NCI-H446 treated with DMSO at 0.1 percent for 48 hours (cell line): ENCODE measurements around the gene CCDC34.
A peak's percentile ranks its signal among the peaks of the same experiment; 100 is the strongest.
"Not testable (repeated sequence)": the region's sequence is repeated elsewhere in the genome, so short reads cannot be mapped to it uniquely, and the experiment has no call there.

Experiments
- DNase-seq: peaks from one replicate; lab custom pipeline; 2025; lab: John Stamatoyannopoulos, UW

The CCDC34 gene

DNA sequence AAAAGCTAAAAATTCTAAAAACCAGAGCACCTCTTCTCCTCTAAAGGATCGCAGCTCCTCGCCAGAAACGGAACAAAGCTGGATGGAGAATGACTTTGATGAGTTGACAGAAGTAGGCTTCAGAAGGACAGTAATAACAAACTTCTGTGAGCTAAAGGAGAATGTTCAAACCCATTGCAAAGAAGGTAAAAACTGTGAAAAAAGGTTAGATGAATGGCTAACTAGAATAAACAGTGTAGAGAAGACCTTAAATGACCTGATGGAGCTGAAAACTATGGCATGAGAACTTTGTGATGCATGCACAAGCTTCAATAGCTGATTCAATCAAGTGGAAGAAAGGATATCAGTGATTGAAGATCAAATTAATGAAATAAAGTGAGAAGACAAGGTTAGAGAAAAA, 40.8 kb downstream of the CCDC34 start:
- DNase-seq, result not testable (repeated sequence)

DNA sequence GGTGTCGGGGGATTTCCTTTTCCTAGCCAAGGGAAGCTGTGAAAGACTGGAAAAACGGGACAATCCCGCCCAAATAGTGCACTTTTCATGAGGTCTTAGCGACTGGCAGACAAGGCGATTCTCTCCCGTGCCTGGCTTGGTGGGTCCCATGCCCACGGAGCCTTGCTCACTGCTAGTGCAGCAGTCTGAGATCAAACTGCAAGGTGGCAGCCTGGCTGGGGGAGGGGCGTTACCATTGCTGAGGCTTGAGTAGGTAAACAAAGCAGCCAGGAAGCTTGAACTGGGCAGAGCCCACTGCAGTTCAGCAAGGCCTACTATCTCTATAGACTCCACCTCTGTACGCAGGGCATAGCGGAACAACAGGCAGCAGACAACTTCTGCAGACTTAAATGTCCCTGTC, 41.7 kb downstream of the CCDC34 start:
- DNase-seq, result not testable (repeated sequence)

DNA sequence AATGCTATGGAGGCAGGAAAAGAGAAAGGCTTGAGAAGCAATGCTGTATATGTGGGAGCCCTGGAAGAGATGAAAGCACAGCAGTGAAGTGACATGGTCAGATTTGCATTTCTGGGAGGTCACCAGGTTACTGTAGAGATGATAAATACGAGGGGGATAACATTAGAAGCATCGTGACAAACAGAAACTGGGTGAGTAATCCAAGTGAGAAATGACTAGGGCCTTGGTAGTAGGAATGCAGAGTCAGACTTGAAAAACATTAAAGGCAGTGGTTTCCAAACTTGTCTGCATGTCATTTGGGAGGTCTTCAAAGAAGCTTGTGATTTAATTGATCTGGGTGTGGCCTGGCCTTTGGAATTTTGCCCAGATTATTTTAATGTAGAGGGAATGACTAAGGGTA, 43.9 kb downstream of the CCDC34 start:
- DNase-seq, result no peak

DNA sequence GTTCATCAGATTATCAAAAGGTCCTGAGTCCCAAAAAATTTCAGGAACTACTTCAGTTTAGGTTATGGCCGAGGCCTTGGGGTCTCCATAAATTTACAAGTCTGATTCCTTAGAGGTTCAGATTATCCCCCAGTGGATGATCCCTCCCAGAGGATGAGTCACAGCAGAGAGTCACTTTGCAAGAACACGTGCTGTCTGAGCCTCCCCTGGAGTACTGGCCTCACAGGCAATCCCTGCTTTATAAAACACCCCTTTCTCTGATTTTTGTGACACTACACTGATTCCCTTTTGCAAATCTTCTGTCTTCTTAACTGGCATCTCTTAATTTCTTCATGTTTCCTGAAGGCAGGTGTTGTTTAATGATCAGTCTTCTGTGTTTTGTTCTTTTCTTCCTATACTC, 45.3 kb downstream of the CCDC34 start:
- DNase-seq, result no peak

DNA sequence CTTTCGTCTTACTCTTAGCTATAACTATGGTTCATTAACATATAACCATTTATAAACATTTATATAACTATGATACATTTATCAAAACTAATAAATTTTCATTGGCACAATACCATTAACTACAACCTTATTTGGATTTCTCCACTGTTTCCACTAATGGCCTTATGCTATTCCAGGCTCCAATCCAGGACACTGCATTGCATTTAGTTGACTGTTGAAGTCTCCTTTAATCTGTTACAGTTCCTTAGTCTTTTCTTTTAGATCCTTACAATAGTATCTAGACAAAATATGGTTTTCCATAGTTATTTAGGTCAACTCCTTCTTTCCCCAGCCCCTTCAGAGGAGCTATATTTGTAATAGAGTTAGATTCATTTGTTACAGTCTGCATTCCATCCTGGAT, 47.2 kb downstream of the CCDC34 start:
- peak; percentile 44 for DNase-seq

DNA sequence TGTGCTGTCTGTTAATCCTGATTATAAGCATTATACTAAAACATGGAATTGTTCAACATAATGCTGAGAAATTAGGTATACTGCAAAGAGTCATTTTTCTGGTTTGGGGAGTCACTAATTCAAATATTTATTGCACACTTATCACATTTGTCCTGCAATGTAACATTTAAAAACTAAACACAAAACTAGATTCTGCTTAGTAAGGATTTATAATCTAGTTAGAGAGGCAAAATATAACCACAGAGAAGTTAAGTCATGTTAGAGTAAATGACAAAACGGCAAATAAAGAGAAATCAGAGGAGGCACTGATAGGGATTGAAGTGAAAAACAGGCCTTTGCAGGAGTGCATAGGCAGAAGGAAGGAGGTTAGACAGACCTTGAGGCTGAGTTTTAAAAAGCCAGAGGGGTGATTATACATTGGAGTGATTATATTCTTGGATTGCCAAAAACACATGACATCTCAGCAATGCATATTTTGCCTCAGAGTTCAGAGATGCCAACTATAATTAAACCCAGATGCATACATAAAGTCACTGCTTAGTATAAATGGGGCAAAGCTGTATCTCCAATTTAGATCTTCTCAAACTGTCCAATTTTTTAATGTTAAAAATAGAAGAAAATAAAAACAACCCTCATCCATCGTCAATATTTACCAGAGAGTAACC, 49.7 kb downstream of the CCDC34 start:
- peak; percentile 49 for DNase-seq

DNA sequence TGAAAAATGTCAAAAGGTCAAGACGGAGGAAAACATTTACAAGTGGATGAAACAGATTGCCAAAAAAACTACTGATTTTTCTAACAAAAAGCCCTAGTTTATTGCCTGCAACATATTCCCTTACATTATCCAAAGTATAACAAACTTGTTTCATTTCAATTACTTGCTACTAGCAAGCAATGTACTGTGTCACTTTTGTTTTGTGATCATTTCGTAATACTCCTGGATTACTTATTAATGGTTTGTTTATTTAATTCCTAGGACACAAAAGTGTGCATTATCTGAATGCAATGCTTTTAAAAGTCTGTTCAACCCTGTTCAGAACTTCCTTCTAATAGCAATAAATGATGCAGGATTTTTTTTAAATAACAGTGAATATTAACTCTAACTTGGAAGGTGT, 50.9 kb downstream of the CCDC34 start:
- DNase-seq, result no peak

DNA sequence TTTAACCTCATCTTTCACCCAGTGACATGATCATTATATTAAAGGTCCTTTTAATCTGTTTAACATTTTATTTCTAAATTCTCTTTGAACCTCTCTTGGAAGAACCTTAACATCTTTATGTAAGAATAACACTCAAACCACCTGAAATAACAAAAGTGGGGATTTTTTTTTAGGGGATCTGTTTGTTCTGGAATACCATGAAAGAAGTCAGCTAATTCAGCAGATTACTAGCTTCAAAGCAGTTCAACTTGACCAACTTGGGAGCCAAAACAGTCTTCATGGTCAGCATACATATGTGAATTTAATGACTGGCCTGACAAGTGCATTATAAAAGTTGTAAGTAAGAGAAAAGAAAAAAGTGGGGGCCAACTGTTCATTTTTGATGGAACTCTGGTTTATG, 52.3 kb downstream of the CCDC34 start:
- no peak for DNase-seq

DNA sequence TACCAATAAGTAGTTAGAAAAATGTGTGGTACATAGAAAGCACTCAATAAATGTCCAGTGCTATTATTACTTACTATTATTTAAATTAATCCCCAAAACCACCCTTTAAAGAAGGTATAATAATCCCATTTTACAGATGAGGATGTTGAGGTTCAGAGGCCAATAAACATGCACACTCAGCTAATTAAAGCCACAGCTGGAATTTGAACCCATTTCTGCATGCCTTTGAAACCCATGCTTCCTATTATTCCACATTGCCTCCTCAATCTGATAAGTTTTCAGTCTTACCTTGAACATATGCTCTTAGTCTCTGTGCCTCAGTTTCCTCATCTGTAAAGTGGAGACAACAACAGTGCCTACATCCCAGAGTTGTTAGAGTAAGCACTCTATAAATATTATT, 52.8 kb downstream of the CCDC34 start:
- DNase-seq, result no peak

DNA sequence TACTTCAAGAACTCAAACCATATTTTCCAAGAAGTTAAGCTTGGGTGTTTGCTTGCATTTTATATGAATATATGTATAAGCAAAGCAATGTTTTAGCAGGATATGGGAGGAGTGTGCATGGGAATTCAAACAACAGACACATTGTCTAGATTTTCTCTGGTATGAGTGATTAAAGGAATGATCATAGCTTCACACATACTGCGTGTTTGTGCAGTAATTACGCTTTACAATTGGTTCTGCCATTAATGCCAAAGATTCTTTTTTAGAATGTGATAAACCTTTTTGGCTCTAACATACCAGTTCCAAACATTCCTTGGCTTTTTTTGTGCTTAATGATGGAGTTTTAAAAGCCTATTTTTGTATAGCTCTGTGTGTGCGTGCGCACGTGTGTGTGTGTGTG, 54.0 kb downstream of the CCDC34 start:
- DNase-seq, result no peak

DNA sequence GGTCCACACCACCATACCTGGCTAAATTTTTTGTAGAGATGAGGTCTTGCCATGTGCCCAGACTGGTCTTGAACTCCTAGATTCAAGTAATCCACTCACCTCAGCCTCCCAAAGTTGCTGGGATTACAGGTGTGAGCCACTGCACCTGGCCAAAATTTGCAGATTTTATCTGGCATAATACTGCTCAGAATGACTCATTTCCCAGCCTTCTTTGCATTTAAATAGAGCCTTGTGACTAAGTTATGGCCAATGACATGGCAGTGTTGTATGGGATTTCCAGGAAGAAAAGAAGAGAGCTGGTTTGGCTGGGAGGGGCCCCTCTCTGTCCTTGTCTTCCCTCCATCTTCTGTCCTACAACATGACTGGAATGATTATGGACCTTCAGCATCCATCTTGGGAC, 55.8 kb downstream of the CCDC34 start:
- DNase-seq, result no peak

DNA sequence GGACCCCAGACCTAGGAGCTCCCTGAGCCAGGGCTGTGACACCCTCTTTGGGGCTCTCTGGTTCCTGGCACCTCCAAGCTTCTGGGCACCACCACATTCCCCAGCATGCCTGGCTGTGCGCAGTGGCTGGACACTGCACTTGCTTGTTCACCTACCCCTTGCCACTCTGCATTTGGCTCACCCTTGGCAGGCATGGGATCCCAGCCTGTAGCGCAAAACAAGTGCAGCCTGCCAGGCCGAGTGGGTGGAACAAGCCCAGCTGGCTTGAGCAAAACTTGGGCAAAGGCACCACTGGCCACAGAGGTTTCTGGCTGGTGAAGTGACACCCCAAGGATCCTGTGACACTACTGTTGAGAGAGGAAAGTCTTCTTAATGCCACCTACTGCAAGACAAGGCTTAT, 57.3 kb downstream of the CCDC34 start:
- no peak for DNase-seq

DNA sequence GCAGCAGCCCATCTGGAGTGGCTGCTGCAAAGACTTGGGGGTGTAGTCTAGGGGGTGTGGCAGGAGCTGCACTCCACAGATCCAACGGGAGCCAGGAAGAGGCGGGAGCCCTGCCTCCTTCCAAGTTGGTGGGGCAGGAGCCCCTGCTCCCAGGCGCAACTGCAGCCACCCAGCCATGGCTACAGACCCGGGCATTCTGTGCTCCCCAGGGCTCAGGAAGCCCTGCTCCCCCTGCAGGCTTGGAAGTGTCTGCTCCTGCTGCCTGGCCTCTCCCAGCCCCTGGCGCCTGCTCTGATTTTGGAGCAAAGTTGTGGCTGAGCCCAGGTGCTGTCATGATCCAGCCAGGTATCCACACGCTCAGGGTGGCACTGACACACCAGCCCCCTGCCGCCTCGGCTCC, 58.5 kb downstream of the CCDC34 start:
- no peak for DNase-seq

DNA sequence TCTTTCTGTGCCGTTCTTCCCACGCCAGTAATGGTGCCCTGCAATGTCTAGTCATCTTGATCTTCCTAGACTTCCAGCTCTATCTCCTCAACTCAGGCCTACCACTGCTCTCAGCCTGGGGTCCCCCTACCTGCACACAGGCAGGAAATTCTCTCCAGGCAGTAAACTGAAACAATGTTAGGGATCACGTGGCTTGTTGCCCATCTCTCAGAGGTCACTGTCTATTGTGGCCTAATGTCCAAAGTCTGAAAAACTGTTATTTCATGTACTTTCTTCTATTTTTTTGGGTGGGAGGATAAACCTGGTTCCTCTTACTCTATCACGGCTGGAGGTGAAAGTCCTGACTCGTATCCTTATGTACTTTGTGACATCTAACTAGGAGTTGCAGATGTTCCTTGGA, 59.1 kb downstream of the CCDC34 start:
- DNase-seq, result no peak

DNA sequence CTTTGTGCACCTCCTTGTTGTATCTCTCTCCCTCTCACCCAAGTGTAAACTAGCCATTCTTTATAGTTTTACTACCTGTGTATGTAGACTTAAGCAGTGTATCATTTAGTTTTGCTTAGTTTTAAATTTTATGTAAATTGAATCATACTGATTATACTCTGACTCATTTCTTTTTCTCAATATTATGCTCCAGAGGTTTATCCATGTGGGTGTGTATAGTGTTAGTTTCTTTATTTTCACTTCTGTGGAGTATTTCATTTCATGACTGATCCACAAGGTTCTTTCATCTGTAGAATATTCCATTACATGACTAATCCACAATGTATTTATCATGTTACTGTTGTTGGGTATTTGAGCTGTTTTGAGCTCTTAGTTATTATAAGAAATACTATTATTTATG, 62.0 kb downstream of the CCDC34 start:
- DNase-seq, result no peak

DNA sequence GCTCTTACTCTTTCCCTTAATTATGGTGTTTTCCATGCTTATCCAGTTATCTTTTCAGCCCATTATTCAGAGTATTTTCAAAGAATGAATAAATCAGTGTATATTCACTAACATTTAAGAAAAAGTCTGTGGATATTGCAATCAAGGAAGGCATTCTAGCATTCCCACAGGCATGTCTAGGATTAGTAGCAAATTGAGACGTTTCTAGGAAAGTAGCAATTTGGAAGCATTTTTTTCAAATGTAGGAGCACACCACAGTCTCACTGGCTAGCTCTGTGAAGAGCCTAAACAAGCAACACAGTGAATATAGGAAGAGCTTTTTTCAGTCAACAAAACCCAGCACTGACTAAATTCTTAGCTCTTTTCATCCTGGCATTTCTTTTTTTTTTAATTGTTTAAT, 65.4 kb downstream of the CCDC34 start:
- DNase-seq, result no peak

DNA sequence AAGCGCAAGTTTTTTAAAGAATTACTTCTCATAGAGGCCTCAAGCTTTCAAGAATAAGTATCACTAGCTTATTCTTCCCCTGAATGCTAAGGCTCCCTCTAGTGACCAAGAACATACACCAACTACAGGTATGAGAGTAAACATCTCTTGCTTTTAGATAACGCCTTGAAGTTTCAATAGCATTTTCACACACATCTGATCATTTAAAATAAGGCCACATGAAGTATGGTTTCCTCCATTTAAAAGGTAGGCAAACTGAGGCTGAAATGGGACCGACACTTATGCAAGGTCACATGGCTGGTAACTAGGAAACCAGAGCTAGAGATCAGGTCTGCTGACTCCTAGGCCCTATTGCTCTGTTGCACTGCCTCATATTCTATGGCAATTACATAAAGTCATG, 66.5 kb downstream of the CCDC34 start:
- peak; percentile 46 for DNase-seq

DNA sequence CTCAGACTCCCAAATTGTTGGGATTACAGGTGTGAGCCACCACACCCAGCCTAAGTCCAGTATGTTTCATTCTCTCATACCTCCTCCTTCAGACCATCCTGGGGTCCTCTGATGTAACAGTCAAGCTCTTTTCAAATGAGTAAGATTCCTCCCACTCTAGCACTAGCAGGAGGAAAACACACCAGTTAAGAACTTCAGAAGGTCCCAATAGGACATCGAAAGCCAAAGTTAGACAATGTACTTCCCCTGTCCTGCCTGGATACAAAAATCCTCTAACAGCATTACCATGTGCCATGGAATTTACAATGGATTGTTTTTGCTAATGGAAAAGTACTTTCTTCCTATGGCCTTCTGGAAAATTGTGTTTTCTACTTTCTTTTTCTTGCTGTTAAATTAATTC, 67.1 kb downstream of the CCDC34 start:
- DNase-seq, result no peak

DNA sequence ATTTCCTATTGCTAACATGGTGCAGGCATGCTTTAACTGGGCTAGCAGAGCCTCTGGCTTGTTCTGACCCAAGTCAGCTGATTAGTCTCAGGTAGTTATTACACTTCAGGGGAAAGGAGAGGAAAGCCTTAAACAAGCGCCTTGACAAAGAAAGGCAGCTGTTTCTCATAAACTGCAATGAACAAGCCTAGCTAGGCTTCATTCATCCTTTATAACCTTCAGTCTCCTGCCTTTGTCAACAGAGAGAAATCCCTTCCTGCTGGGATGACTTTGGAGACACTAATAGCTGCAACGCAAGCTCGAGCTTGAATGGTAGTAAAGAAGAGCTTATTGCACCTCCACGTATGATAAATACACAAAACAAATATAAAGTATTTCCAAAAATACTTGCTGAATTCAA, 68.4 kb downstream of the CCDC34 start:
- no peak for DNase-seq

DNA sequence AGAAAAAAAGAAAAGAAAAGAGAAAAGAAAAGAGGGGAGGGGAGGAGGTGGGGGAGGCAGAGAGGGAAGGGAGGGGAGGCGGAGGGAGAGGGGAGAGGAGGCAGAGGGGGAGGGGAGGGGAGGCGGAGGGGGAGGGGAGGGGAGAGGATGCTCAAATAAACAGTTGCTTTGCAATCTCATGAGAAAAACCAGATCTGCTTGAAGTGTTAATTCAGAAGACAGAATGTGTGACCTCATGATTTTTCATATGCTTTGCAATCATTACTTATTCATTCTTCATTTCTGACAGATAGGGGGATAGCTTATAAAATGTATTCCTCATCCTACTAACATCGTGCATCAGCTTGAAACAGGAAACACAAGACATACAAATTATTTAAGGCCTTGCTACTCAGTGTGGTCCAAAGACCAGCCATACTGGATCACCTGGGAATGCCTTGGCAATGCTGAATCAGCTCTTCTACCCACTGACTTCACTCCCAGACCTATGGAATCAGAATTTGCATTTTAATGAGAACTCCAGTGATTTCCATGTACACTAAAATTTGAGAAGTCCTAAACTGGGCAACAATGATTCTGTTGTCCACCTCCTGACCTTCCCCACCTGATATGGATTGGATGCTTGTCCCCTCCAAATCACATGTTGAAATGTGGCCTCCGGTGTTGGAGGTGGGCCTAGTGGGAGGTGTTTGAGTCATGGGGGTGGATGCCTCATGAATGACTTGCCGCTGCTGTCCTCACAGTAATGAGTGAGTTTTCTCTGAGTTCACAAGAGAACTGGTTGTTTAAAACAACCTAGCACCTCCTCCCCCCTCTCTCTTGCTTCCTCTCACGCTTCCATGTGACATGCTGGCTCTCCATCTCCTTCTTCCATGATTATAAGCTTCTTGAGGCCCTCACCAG, 69.2 kb downstream of the CCDC34 start:
- DNase-seq, result no peak

DNA sequence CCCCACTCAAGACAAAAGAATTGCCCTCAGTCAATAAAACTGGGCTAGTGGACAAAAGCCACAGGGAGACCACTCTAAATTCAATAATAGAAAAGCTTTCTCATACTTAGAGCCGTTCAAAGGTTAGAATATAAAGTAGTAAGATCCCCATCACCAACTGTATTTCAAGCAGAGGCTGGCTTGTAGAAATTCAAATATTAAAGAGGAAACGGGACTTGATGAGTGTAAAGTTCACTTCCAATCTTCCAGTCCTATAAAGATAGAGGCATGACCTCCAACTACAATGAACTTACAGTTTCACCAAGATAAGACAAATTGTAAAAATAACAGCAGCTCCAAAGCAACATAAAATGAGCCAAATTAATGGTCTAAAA, 70.4 kb downstream of the CCDC34 start:
- no peak for DNase-seq

DNA sequence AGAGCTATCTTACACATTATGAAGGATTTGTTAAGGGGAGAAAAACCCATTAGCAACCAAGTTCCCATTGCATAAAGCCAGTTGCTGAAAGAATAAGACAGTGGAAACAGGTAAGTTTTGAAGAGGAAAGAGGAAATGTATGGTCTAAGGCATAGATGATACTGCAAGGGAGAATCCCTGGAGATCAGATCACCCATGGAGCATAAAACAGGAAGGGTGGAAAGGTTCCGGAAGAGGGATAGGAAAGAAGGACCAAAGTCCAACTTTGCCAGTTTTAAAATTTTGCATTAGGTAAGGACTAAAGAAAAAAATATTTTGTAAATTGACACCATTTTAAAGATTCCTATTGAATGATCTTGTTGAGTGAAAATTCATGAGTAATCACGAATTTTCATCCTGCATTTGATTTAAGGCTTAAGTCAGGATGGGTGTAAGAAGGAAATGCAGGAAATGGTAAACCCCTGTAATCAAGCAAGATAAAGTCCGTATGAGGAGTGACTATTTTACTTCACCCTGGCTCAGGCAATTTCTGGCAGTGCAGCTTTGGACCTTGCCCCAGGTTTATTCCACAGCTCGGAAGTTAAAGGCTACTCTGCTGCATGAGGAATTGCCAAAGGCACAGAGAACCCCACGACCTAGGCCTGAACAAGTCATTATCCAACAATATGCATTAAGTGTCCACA, 70.9 kb downstream of the CCDC34 start:
- no peak for DNase-seq

DNA sequence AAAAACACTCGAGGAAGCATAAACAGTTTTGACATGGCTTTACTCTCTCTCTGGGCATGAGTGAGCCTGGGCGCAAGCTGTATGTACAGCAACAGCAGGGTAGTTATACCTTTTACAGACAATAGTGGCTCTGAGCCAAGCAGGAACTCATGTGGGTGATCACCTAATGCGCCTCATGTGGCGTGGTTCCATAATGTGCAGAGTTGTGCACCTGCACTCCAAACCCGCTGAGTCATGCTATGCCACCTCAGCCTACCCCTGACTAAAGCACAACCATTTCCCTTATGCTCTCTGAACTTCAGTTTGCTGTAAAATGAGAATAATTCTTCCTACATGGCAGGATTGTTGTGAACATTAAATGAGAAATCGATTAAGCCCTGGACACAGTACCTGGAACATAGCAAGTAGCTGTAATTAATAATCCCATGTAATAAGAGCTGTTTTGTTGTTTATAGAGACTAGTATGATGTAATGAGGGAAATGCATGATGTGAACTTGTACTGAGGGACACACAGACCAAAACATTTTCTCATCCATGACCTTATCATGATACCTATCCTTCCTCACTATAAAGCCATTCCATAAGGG, 71.6 kb downstream of the CCDC34 start:
- no peak for DNase-seq
